GM03348 (cell line): ENCODE results near the gene HRNR.
A peak's percentile ranks its signal among the peaks of the same experiment; 100 is the strongest.
"Not testable (repeated sequence)": the region's sequence is repeated elsewhere in the genome, so short reads cannot be mapped to it uniquely, and the experiment has no call there.

Source experiments
- DNase-seq: peaks from one replicate; pipeline ENCODE4 v3.0.0; 2012; ENCODE audit warnings: low spot score

Gene HRNR

DNA sequence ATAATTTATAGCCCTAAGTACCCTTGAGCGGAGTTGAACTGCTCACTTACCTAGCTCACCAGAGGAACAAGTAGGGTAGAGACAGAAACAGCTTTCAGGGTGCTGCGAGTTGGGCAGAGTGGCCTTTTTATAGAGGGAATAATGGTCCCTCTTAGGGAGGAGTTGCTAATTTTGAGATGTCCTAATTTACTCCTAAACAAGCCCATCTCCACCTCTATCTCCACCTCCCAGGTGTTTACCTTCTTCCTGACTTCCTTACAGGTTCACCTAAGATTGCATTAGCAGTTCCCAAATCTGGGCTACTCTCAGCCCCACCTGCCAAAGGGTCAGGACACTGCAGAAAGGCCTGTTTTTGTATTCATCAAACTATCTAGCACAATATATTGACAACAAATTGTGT, at the start of gene HRNR:
Gene HRNR (minus strand): TSS at position 101 of the 400 bp plus-strand sequence. CDS start 940 bp downstream, outside the sequence.
- DNase-seq: no peak

DNA sequence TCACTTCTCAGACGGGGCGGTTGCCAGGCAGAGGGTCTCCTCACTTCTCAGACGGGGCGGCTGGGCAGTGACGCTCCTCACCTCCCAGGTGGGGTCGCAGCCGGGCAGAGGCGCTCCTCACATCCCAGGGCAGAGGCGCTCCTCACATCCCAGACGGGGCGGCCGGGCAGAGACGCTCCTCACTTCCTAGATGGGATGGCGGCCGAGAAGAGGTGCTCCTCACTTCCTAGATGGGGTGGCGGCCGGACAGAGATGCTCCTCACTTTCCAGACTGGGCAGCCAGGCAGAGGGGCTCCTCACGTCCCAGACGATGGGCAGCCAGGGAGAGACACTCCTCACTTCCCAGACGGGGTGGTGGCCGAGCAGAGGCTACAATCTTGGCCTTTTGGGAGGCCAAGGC, 32.4 kb upstream of the HRNR start:
- not testable (repeated sequence) for DNase-seq

DNA sequence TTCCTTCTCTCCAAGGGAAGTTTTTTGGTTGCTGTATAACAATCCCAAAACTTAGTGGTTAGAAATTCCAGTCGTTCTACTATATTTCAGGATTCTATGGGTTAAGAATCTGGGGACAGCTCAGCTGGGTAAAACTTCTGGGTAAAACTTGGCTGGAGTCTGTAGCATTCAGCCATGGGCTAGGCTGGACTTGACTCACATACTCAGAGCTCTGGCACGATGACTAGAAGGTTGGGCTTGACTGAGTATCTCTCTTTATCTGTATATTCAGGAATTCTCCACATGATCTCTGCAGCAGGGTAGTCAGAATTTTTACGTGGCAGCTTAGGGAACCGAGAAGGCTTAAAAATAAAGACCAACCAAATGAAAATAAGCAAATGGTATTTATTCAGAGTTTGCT, 28.2 kb upstream of the HRNR start:
- DNase-seq: peak; percentile 54

DNA sequence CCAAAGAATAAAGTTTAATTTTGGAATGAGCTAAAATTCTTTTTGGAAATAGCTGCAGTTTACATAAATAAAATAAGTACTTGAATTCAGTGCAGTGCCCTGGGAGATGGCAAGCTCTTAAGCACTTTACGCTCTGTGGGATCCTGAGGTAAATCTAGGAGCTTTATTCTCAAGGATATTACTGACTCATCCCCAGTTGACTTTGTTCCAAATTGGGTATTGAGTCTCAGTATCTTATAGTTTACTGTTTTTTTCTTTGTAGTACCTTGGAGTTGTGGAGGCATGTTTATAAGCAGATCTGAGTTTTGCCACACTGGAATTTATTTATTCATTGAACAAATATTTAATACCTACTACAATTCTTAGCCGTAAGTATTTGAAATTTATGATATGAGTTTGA, 27.4 kb upstream of the HRNR start:
- DNase-seq: no peak

DNA sequence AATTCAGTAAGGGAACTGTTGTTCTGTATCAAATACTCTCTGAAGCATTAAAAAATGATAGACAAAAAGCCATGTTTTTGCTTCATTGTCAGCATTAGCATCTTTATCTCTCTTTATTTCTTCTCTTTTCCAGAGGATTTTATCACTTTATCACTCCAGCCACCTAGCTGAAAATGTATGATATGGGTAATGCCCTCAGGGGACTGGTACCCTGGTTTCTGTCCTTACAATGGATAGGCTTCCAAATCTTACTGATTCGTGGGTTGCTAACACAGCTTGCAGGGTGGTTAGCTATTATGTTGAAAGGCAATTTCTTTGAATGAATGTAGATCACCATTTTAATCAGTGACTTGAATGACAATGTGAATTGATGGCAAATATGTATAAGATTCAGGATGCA, 23.3 kb upstream of the HRNR start:
- DNase-seq: no peak

DNA sequence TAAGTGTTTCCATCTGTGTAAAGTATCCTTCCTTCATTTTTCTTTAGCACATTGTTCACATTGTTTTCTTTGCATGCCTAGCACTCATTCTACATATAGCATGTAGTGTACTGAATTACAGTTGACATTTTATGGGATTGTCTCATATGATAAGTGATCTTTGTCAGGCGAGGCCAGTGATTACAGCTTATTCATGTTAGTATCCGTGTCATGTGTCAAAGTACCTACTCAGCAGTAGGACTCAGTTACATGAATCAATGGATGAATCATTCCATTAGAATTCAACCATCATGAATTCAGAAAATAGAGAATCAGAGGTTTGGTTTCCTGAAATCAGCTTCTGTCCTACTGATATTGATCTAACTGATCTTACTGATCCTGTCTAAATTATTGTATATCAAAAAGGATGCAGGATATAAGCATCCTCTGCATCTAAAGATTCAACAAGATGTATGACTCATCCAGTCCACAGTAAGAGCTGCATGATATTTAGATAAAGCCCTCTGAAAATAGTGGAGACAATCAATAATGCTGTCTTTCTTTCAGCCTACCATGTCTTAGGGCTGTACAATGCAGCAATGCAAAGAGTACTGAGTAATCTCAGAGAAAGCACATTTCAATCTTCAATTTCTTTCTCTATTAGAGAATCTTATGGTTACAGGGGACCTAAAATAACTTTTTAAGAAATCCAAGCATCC, 20.7 kb upstream of the HRNR start:
- DNase-seq: peak; percentile 22

DNA sequence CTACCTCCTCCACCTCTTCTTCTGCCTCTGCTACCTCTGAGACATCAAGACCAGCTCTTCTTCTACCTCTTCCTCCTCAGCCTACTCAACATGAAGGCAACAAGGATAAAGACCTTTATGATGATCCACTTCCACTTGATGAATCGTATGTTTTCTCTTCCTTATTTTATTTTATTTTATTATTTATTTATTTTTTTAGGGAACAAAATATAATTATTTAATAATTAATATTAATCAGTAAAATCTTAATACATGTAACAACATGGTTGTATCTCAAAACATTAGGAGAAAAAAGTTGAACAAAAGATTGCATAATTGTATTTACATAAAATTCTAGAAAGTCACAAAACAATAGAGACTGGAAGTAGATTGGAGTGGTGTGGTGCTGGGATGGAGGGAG, 13.1 kb upstream of the HRNR start:
- DNase-seq: no peak

DNA sequence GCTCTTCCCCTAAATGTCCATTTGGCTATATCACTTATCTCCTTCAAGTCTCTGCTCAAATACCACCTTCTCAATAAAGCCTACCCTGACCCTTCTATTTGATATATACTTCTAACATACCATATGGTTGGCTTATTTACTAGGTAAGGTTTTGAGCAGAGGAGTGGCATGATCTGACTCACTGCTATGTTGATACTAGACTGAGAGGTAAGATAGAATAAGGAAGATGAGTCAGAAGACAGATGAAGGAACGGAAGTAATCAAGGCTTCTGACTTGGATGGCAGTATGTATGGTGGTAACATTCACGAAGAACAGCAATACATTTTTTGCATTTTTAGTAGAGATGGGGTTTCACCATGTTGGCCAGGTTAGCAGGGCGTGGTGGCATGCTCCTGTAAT, 4.8 kb upstream of the HRNR start:
- no peak for DNase-seq

DNA sequence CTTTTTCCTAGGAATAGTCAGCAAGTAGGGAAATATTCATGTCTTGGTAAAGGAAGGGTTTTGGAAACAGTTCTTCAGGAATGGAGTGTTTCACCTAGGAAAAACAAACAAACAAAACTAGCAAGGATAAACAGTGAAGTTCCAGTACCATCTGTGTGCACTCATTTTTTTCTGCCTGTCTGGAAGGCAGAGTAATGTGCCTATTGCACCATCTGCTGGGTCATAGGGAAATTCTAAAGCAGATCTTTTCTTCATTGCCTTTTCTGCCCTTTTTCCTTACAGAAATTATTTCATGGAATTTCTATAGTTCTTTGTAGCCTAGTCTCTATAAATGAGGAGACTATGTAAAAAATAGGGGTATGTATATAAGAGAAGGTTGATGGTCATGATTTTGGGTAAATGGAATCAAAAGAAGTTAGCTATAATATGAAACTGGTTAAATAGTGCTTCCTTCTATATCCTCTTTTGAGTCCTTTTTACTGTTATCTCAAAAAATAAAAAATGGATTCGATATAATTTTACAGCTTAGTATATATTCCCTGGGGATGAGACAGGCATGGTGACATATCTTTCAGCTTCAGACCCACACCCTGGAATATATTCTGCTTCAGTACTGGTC, 3.4 kb upstream of the HRNR start:
- peak; percentile 53 for DNase-seq

DNA sequence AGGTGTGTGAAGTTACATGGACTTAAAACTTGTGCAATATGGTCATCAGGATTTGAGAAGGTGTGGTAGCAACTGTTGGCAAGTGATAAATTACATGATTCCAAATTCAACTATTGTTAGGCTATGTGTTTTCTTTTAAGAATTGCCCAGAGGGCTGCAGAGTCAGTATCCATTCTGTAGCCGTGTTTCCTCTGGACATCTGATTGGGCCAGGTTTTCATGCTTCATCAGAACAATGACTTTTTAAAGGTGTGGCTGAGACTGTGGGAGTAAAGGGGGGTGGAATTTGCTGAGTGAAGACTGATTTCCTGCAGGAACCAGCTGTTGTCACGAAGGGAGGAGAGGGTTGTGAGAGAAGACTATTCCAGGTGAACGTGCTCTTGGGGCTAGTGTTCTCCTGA, 1.7 kb upstream of the HRNR start:
- DNase-seq: no peak

DNA sequence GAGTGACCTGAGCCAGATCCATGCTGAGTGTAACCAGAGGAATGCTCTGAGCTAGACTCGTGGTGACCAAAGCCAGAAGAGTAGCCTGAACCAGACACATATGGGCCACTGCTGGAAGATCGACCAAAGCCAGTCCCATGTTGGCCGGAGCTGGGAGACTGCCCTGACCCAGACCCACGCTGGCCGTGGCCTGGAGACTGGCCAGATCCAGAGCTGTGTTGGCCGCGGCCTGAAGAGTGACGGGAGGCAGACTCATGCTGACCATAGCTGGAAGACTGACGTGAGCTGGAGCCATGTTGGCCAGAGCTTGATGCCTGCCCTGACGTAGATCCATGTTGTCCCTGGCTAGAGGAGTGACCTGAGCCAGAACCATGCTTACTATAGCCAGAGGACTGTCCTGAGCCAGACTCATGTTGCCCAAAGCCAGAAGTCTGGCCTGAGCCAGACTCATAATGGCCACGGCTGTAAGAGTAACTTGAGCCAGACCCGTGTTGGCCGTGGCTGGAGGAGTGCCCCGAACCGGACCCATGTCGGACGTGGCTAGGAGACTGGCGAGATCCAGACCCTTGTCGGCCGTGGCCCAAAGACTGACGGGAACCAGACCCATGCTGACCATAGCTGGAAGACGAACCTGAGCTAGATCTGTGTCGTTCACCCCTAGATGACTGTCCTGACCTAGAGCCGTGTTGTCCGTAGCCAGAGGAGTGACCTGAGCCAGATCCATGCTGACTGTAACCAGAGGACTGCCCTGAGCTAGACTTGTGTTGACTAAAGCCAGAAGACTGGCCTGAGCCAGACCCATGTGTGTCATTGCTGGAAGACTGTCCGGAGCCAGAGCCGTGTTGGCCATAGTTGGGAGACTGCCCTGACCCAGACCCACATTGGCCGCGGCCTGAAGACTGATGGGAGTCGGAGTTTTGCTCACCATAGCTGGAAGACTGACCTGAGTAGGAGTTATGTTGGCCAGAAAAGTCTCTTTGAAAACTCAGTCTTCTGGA, 3.5 kb downstream of the HRNR start:
- DNase-seq: no peak

DNA sequence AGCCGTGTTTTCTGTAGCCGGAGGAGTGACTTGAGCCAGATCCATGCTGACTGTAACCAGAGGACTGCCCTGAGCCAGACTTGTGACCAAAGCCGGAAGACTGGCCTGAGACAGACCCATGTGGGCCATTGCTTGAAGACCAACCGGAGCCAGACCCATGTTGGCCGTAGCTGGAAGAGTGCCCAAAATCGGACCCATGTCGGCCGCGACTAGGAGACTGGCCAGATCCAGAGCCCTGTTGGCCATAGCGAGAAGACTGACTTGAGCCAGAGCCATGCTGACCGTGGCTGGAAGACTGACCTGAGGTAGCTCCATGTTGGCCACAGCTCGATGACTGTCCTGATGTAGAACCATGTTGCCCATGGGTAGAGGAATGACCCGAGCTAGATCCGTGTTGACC, 4.6 kb downstream of the HRNR start:
- DNase-seq: not testable (repeated sequence)

DNA sequence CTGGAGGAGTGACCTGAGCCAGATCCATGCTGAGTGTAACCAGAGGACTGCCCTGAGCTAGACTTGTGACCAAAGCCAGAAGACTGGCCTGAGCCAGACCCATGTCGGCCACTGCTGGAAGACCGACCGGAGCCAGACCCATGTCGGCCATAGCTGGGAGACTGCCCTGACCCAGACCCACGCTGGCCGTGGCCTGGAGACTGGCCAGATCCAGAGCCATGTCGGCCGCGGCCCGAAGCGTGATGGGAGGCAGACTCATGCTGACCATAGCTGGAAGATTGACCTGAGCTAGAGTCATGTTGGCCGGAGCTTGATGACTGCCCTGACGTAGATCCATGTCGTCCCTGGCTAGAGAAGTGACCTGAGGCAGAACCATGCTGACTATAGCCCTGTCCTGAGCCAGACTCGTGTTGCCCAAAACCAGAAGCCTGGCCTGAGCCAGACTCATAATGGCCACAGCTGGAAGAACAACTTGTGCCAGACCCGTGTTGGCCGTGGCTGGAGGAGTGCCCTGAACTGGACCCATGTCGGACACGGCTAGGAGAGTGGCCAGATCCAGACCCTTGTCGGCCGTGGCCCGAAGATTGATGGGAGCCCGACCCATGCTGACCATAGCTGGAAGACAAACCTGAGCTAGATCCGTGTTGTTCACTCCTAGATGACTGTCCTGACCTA, 5.1 kb downstream of the HRNR start:
- no peak for DNase-seq

DNA sequence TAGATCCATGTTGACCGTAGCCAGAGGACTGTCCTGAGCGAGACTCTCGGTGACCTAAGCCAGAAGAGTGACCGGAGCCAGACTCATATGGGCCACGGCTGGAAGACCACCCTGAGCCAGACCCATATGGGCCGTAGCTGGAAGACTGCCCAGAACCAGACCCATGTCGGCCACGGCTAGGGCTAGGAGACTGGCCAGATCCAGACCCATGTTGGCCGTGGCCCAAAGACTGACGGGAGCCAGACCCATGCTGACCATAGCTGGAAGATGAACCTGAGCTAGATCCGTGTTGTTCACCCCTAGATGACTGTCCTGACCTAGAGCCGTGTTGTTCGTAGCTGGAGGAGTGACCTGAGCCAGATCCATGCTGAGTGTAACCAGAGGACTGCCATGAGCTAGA, 8.4 kb downstream of the HRNR start:
- not testable (repeated sequence) for DNase-seq

DNA sequence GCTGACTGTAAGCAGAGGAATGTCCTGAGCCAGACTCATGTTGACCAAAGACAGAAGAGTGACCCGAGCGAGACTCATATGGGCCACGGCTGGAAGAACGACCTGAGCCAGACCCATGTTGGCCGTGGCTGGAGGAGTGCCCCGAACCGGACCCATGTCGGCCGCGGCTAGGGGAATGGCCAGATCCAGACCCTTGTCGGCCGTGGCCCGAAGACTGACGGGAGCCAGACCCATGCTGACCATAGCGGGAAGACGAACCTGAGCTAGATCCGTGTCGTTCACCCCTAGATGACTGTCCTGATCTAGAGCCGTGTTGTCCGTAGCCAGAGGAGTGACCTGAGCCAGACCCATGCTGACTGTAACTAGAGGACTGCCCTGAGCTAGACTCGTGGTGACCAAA, 9.1 kb downstream of the HRNR start:
- not testable (repeated sequence) for DNase-seq

DNA sequence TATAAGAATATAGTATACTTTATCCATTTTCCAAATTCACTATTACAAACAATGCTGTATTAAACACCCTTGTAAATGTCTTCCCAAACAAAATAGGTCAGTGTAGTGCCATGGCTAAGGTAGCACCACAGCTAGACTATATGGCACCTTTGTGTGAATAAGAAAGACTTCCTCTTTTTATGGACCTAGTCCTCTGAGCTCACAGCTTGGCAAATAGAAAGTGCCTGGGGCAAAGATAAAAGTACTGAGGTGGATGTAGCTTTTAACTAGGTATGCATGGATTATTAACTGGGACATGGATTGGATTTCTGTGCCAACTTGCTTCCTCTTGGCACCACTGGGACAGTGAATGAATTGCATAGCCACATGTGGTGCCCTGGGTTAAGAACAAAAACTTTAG, 25.0 kb downstream of the HRNR start:
- no peak for DNase-seq

DNA sequence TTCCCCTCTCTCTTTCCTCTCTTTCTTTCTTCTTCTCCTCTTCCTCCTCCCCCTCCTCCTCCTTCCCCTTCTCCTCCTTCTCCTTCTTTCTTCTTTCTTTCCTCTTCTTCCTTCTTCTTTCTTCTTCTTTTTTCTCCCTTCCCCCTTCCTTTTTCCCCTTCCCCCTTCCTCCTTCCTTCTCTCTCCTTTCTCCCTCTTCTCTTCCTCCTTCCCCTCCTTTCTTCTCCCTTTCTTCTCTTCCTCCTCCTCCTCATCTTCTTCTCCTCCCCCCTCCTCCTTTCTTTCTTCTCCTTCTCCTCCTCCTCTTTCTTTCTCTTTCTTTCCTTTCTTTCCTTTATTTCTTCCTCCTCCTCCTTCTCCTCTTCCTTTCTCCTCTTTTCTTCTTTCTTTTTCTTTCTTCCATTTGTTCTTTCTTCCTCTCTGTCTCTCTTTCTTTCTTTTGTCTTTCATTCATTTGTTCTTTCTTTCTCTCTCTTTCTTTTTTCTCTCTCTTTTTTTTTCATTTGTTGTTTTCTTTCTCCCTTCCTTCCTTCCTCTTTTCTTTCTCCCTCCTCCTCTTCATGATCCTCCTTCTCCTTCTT, 26.5 kb downstream of the HRNR start:
- no peak for DNase-seq

DNA sequence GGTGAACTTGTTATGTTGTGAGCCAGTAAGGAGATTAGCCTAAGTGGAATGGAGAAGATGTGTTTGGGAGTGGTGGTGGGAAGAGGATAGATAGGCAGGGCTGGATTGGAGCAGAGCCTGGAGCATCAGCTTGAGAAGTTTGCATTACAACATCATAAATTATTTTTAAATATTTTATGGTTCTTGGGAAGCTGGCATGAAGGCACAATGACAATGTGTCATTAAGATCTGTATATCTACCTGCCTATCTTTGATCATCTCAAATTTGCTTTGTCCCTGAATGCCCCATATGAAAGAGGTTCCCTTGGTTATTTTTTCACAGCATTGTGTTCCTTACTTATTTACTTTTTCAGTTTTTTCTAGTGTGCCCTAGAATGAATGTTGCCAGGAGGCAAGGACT, 32.3 kb downstream of the HRNR start:
- DNase-seq: no peak

DNA sequence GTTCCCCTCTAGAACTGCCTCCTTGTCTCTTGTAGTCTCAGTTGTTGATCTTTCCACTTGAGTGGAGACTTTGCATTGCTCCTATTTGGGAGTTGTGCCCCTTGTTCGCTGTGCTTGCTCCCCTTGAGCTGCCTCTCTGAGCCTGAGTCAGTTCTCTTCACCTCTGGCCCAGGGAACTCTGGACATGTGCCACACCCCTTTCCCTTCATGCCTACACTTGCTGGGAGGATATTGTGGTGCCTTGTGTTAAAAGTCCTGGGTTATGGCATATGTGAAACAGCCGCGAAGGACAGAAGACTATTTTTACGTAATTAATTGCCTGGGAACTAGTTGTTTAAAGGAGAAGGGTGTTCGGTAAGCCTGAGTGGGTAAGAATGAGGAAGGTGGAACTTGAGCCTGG, 32.7 kb downstream of the HRNR start:
- DNase-seq: no peak

DNA sequence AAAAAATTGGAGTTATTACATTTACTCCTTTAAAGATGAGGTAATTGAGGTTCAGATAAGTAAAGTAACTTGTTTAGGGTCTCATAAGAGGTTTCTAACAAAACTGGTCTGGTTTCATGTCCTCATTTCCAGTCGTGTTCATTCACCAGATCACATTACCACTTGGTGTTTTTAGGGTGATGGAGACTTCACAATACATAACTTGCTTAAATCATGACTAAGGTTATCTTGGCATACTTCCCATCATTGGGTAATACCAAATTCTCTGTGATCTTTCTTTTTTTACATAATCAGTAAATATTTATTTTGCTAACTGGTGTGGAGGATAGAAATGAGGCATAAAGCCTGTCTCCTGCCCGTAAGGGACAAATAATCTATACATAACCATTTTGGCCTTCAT, 33.4 kb downstream of the HRNR start:
- peak; percentile 32 for DNase-seq

DNA sequence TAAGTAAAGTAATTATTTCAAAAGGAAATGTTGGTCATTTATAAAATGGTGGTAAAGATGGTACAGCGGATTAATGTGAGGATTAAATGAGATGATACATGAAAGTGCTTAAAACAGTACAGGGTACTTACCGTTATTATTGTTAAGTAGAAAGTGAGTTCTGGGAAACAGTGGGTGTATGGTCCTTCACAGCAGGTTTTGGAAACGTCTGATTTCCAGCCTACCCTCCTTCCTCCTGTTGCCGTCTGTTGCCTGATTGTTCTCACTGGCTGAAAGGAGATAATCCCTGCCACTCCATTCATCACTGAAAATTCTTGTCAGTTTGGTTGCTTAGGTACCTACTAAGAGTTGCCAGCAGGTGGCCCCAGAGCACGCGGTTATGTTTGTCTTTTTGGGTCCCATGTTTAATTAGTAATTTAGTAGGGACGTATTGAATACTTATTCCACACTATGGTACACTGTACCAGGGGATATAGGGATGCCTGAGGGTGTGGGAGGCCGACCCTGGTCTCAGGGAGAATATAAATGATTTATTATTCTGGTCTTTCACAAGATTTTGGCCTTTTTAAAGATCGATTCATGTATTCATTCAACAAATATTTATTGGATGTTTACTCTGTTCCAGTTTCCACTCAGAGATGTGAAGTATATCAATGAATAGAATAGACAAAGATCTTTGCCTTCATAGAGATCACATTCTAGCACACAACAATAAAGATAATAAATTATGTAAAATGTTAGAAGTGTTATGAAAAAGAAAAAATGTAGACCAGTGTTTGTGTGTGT, 34.1 kb downstream of the HRNR start:
- DNase-seq: peak; percentile 76
